HEK293T (cell line): Measurements from ENCODE around the gene MYO5B.

ENCODE experiments used
- CTCF ChIA-PET: fragments of 350-600 bp; formaldehyde crosslinking; extraction: SDS; loops from one replicate; lab custom pipeline; 2021; ENCODE audit warnings: antibody characterized with exemption, inconsistent platforms; lab: Yijun Ruan, JAX
- POLR2A ChIA-PET: fragments of 350-600 bp; formaldehyde crosslinking; extraction: SDS; loops from one replicate; lab custom pipeline; 2020; ENCODE audit warnings: antibody characterized with exemption, inconsistent platforms; lab: Yijun Ruan, JAX
- DNase-seq: peaks from one replicate; pipeline ENCODE4 v3.0.0; 2012; ENCODE audit warnings: mixed read lengths; ENCODE audit errors: extremely low spot score
- ARNT ChIP-seq: fragments of 450-650 bp; IDR thresholded peaks from 2 replicates; pipeline ENCODE4 v1.6.1; 2017; ENCODE audit warnings: mild to moderate bottlenecking
- BHLHE40 ChIP-seq: fragments of 450-650 bp; IDR thresholded peaks from 2 replicates; pipeline ENCODE4 v1.6.1; 2016; ENCODE audit warnings: mild to moderate bottlenecking, moderate library complexity, borderline replicate concordance
- CTBP1 ChIP-seq: fragments of 450-650 bp; IDR thresholded peaks from 2 replicates; pipeline ENCODE4 v1.6.1; 2016; ENCODE audit warnings: borderline replicate concordance
- ELF4 ChIP-seq: fragments of 450-650 bp; IDR thresholded peaks from 2 replicates; pipeline ENCODE4 v1.6.1; 2017; ENCODE audit warnings: antibody characterized with exemption
- FOXA1 ChIP-seq: fragments of 450-650 bp; IDR thresholded peaks from 2 replicates; pipeline ENCODE4 v1.6.1; 2016; ENCODE audit warnings: mild to moderate bottlenecking
- FOXK2 ChIP-seq: fragments of 450-650 bp; IDR thresholded peaks from 2 replicates; pipeline ENCODE4 v1.6.1; 2016; ENCODE audit warnings: mild to moderate bottlenecking
- FOXM1 ChIP-seq: fragments of 450-650 bp; IDR thresholded peaks from 2 replicates; pipeline ENCODE4 v1.6.1; 2017; ENCODE audit warnings: mild to moderate bottlenecking, borderline replicate concordance
- HDGF ChIP-seq: fragments of 450-650 bp; IDR thresholded peaks from 2 replicates; pipeline ENCODE4 v1.6.1; 2017; ENCODE audit warnings: antibody characterized with exemption, borderline replicate concordance
- L3MBTL2 ChIP-seq: fragments of 450-650 bp; conservative IDR thresholded peaks from 2 replicates; pipeline ENCODE4 v1.6.1; 2016; ENCODE audit warnings: mild to moderate bottlenecking
- LEF1 ChIP-seq: fragments of 450-650 bp; IDR thresholded peaks from 2 replicates; pipeline ENCODE4 v1.6.1; 2017; ENCODE audit warnings: mild to moderate bottlenecking, borderline replicate concordance
- NFRKB ChIP-seq: fragments of 450-650 bp; IDR thresholded peaks from 2 replicates; pipeline ENCODE4 v1.6.1; 2016; ENCODE audit warnings: mild to moderate bottlenecking, moderate library complexity
- SP1 ChIP-seq: fragments of 450-650 bp; IDR thresholded peaks from 2 replicates; pipeline ENCODE4 v1.6.1; 2017
- SUZ12 ChIP-seq: fragments of 450-650 bp; IDR thresholded peaks from 2 replicates; pipeline ENCODE4 v1.6.1; 2016; ENCODE audit warnings: mild to moderate bottlenecking
- TARDBP ChIP-seq: fragments of 450-650 bp; IDR thresholded peaks from 2 replicates; pipeline ENCODE4 v1.6.1; 2016
- ZNF384 ChIP-seq: fragments of 450-650 bp; IDR thresholded peaks from 2 replicates; pipeline ENCODE4 v1.6.1; 2016
- TF ChIP-seq, protein P1 (sequence below): fragments of 450-650 bp; IDR thresholded peaks from 2 replicates; pipeline ENCODE4 v1.6.1; 2016

The MYO5B gene

DNA sequence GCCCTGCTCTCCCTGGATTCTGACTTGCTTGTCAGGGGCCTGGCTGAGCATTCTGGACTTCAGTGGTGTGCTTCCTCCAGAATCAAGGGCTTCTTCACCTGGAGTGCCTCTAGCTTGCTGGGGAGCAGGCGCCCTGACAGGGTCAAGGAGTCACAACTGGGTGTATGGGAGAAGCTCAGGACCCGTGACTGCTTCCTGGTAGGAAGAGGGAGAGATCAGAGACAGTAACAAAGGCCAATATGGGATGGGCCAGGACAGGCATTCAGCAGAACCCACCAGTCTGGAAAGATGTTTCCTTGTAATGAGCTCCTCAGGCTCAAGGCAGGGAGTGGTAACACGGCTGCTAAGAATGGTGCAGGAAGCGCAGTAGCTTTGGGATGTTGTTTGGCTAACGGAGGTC is 277.2 kb downstream of the MYO5B start:
- ChIA-PET CTCF (no interaction called here), POLR2A (no interaction called here)
- DNase-seq = no peak
- TF ChIP-seq ARNT = no peak
- no peak for TF ChIP-seq SUZ12
- TF ChIP-seq FOXK2 = no peak
- no peak for TF ChIP-seq ELF4
- TF ChIP-seq FOXM1 = no peak
- TF ChIP-seq L3MBTL2 = no peak
- TF ChIP-seq HDGF = no peak
- no peak for TF ChIP-seq TARDBP
- no peak for TF ChIP-seq NFRKB
- no peak for TF ChIP-seq SP1
- no peak for TF ChIP-seq LEF1
- no peak for TF ChIP-seq BHLHE40

DNA sequence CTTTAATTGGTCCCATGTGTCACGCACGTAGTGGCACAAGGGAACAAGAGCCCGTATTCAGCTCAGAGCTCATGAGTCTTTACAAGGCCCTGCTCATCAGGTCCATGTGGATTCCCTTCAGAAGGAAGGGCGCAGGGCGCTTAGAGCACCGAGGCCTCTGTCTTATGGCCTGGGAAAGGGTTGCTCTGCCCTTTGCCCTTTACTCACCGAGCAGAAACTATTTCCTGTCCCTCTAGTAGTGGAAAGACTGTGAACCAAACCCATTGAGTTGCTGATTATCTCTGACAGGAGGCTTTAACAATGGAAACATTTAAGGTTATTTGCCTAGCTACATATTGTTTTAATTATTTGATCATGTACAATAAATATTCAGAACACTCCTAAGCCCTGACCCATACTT is 279.6 kb downstream of the MYO5B start:
- TF ChIP-seq HDGF = no peak
- no peak for TF ChIP-seq LEF1
- TF ChIP-seq FOXK2 = no peak
- TF ChIP-seq ZNF384 = no peak
- no peak for TF ChIP-seq FOXA1
- TF ChIP-seq CTBP1 = no peak
- no peak for TF ChIP-seq NFRKB
- TF ChIP-seq SUZ12 = no peak
- no peak for TF ChIP-seq L3MBTL2
- no peak for TF ChIP-seq ELF4
- TF ChIP-seq SP1 = no peak
- no peak for TF ChIP-seq FOXM1
- no peak for TF ChIP-seq BHLHE40
- TF ChIP-seq, protein P1, sequence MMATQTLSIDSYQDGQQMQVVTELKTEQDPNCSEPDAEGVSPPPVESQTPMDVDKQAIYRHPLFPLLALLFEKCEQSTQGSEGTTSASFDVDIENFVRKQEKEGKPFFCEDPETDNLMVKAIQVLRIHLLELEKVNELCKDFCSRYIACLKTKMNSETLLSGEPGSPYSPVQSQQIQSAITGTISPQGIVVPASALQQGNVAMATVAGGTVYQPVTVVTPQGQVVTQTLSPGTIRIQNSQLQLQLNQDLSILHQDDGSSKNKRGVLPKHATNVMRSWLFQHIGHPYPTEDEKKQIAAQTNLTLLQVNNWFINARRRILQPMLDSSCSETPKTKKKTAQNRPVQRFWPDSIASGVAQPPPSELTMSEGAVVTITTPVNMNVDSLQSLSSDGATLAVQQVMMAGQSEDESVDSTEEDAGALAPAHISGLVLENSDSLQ = no peak
- TF ChIP-seq TARDBP = no peak
- no peak for TF ChIP-seq ARNT
- ChIA-PET CTCF (no interaction called here), POLR2A (no interaction called here)
- DNase-seq = no peak

DNA sequence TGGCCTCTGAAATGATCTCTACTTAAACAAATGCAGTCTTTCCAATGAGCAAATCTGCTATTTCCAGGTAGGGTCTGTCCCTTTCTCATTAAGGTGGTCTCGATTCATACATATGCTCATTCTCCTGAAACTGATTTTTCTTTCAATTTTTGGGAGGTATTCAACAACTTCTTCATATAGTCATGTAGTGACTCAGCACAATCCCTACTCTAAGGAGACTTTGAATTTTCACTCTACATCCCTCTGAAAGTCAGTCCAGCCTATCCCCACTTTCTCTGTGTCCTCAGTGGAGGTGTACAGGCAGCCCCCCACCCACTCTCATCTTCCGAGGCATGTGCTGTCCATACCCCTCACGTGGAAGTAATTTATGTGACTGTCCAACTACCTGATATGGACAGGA is 281.7 kb downstream of the MYO5B start:
- POLR2A ChIA-PET = no interaction called here
- CTCF ChIA-PET = no interaction called here
- TF ChIP-seq, protein P1 = no peak
- TF ChIP-seq SUZ12 = no peak
- TF ChIP-seq CTBP1 = no peak
- TF ChIP-seq FOXA1 = no peak
- TF ChIP-seq SP1 = no peak
- no peak for TF ChIP-seq TARDBP
- TF ChIP-seq LEF1 = no peak
- no peak for TF ChIP-seq FOXM1
- no peak for TF ChIP-seq L3MBTL2
- no peak for TF ChIP-seq BHLHE40
- no peak for TF ChIP-seq HDGF
- no peak for TF ChIP-seq FOXK2
- no peak for TF ChIP-seq ELF4
- TF ChIP-seq NFRKB = no peak
- TF ChIP-seq ARNT = no peak
- DNase-seq = no peak

DNA sequence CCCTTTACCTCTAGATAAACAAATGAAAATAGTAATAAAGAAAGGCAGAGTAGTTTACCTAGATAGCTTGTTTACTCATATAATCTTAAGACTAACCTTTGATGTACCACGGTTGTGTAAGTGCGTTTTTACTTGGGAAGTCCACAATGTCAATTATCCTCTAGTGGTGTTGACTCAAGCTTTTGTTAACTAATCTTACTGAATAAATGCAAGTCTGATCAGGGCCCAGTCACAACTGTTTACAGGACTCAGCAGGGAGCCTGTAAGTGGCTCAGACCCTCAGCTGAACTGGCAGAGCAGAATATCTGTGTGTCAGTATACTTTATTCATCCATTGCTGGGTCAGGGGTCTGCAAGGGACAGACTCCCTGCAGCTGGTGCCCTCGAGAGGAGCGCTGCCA is 283.5 kb downstream of the MYO5B start:
- no peak for DNase-seq
- POLR2A ChIA-PET = no interaction called here

DNA sequence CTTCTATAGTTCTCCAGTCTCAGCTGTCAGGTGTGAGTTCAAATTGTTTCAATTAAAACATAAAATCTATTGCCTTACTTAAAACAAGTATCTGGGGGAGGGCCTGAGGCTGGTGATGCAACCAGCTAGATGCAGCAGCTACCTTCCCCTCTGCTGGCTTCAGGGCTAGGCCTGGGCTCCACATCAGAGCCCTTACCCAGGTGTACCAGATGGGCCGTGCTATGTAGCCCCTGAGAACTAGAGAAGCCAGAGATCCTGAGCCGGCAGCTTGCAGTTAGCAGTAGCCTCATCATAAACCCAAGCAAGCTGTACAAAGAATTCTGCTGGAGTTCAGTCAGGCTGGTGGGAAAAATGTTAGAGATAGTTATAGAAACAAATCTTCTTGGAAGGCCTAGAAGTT is 284.0 kb downstream of the MYO5B start:
- ChIA-PET CTCF (interaction anchor here (1.2 kb wide), 1 partner anchor 50 kb away, joined by 3 read pairs; no protein-coding TSS in a partner anchor), POLR2A (no interaction called here)
- TF ChIP-seq NFRKB = no peak
- TF ChIP-seq BHLHE40 = no peak
- no peak for TF ChIP-seq ARNT
- no peak for TF ChIP-seq CTBP1
- TF ChIP-seq FOXA1 = no peak
- no peak for DNase-seq

More for the DNA sequence above, 283.5 kb downstream of the MYO5B start:
- CTCF ChIA-PET = interaction anchor here (1.2 kb wide), 1 partner anchor 51 kb away, joined by 3 read pairs; no protein-coding TSS in a partner anchor
- TF ChIP-seq LEF1 (no peak), ZNF384 (no peak), FOXA1 (no peak), NFRKB (no peak), ELF4 (no peak), SUZ12 (no peak), FOXM1 (no peak), TARDBP (no peak), FOXK2 (no peak), SP1 (no peak), CTBP1 (no peak)
- TF ChIP-seq, protein P1 = no peak

DNA sequence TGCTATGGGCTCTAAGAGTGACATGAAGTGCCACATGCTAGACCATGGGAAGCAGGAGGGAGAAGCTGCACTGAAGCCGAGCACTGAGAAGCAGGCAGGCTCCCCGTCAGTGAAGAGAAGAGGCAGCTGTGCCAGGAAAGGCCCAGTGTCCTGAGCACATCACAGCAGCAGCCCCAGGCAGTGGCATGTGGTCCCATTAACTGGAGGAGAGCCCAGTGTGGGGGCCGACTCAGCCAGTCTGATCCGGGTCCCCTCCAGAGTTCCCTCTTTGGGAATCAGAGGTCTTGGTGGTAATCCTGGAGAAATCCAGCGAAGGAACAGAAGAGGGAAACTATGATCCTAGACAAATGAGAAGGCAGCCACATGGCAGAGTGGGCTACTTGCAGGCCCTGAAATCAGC is 284.9 kb downstream of the MYO5B start:
- TF ChIP-seq NFRKB (no peak), SUZ12 (no peak), L3MBTL2 (no peak), ELF4 (no peak), FOXA1 (no peak), ZNF384 (no peak), ARNT (no peak), TARDBP (no peak), LEF1 (no peak), CTBP1 (no peak), FOXK2 (no peak), FOXM1 (no peak)
- TF ChIP-seq, protein P1 = no peak
- ChIA-PET POLR2A (no interaction called here), CTCF (no interaction called here)
- DNase-seq = no peak
